DND-41 (cell line): Measurements from ENCODE around the gene ORM1.

ENCODE experiments used
- EZH2 ChIP-seq: IDR thresholded peaks from 3 replicates; pipeline ENCODE4 v1.6.1; 2012; ENCODE audit warnings: borderline replicate concordance, low read depth, mild to moderate bottlenecking, moderate library complexity, low read length, inconsistent platforms; ENCODE audit not compliant: severe bottlenecking
- TF ChIP-seq, protein P1 (sequence below): IDR thresholded peaks from 2 replicates; pipeline ENCODE4 v1.5.1; 2012; ENCODE audit warnings: borderline replicate concordance, low read length, moderate library complexity, mild to moderate bottlenecking; ENCODE audit not compliant: poor library complexity, severe bottlenecking; ENCODE audit errors: extremely low read depth

GRCh38 chr9:114375386-114376175, 52.7 kb downstream of the ORM1 start:
- TF ChIP-seq, protein P1, sequence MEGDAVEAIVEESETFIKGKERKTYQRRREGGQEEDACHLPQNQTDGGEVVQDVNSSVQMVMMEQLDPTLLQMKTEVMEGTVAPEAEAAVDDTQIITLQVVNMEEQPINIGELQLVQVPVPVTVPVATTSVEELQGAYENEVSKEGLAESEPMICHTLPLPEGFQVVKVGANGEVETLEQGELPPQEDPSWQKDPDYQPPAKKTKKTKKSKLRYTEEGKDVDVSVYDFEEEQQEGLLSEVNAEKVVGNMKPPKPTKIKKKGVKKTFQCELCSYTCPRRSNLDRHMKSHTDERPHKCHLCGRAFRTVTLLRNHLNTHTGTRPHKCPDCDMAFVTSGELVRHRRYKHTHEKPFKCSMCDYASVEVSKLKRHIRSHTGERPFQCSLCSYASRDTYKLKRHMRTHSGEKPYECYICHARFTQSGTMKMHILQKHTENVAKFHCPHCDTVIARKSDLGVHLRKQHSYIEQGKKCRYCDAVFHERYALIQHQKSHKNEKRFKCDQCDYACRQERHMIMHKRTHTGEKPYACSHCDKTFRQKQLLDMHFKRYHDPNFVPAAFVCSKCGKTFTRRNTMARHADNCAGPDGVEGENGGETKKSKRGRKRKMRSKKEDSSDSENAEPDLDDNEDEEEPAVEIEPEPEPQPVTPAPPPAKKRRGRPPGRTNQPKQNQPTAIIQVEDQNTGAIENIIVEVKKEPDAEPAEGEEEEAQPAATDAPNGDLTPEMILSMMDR, result no peak
- no peak for TF ChIP-seq EZH2
